Myocyte (in vitro differentiated cells): ENCODE measurements around the gene ARID1A. TPM values are rescaled to one million over a fixed set of nuclear protein-coding genes. Genes with fewer than 3 reads are reported as not detected.
A peak's percentile ranks its signal among the peaks of the same experiment; 100 is the strongest.

Source experiments
- DNase-seq: peaks from one replicate; pipeline ENCODE4 v3.0.0-alpha.2; 2012; ENCODE audit warnings: low read depth
- total RNA-seq: library from RNA; depleted of rRNA; stranded (reverse); fragments of >200 nt; gene quantifications from 2 replicates; pipeline ENCODE4 v1.2.3, GENCODE V29; 2014

The ARID1A gene
- total RNA-seq, 1 donor from 2014 or later = 12.0 TPM

DNA sequence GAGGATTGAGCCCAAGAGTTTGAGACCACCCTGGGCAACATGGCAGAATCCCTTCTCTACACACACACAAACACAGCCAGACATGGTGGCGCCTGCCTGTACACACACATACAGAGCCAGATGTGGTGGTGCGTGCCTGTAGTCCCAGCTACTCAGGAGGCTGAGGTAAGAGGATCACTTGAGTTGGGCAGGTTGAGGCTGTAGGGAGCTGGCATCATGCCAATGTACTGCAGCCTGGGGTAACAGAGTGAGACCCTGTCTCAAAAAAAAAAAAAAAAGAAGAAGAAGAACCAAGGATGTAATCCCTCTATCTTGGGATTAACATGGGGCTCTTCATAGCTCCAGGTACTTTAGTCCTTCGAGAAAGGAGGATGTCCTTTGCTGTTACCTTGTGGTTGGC lies 62.5 kb downstream of the ARID1A start:
- no peak for DNase-seq

DNA sequence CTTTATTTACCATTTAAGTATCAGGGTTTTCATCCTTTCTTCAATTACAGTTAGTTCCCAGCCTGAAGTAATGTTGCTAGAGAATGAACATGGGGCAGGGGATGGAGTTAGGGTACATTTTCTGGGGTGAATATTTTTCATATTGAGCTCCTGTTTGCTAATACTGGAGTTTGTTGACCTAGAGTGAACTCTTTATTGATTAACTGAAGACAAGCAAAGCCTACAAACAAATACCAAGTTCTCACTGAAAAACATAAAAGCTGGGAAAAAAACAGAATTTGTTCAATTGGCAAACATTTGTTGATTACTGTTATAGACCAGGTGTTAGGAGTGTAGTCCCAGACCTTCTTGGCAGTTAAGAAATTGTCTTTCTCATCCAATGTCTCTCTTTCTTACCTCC lies 63.7 kb downstream of the ARID1A start:
- DNase-seq = no peak

DNA sequence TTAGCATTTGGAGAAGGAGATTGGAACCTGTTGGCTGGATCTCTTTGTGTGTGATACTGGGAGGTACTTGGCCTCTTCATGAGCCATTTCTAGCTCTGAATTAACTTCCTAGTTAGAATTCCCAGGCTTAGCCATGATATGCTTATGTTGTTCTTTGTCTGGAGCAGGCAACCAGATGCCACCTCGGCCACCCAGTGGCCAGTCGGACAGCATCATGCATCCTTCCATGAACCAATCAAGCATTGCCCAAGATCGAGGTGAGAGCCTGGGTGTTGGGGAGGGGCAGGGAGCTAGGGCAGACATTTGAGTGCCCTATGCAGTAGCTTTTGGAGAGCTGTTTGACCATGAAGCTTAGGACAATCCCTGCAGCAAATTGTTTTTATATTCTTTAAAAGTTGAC lies 65.4 kb downstream of the ARID1A start:
- DNase-seq = no peak

DNA sequence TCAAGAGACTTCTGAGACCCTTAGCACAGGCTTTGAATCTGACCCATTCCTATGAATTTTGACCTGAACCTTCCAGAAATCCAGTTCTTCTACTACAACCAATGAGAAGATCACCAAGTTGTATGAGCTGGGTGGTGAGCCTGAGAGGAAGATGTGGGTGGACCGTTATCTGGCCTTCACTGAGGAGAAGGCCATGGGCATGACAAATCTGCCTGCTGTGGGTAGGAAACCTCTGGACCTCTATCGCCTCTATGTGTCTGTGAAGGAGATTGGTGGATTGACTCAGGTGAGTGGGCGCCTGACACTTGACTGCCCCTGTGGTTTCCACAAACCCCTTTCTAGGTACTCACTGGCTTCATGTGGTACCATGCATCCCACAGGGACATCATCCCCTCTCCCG lies 71.9 kb downstream of the ARID1A start:
- DNase-seq = peak; percentile 2

DNA sequence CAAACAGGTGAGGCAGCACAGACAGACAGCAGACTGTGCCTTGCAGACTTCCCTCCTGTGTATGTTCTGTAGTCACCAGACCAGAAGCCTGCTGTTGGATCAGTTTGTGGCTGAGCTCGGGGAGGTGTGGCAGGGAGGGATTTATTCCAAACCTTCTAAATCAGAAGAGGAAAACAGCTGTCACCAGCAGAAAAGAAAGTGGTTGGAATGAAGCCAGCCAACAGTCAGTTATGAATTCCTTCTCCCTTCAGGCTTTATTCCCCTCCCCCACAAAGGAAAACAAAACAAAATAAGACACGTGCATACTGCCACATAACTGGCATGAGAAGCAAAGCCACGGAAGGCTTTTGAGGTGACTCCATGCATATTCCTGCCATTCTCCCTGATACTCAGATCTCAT lies 72.9 kb downstream of the ARID1A start:
- DNase-seq = peak; percentile 99

DNA sequence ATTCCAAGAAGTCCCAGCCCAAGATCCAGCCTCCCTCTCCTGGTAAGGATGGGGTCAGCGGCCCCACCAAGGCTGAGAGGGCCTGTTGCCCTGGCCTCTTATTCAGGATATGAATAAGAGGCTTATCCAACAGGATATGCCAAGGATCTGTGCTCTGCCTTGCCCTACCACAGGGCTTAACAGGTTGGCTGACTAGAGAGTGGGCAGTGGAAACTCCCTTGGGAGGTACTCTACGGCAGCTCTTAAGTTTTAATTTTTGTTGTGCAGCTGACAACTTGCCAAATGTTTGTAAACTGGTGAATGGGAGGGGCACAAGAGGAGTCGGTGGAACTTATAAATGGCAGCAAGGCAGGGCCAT lies 75.4 kb downstream of the ARID1A start:
- DNase-seq = no peak

DNA sequence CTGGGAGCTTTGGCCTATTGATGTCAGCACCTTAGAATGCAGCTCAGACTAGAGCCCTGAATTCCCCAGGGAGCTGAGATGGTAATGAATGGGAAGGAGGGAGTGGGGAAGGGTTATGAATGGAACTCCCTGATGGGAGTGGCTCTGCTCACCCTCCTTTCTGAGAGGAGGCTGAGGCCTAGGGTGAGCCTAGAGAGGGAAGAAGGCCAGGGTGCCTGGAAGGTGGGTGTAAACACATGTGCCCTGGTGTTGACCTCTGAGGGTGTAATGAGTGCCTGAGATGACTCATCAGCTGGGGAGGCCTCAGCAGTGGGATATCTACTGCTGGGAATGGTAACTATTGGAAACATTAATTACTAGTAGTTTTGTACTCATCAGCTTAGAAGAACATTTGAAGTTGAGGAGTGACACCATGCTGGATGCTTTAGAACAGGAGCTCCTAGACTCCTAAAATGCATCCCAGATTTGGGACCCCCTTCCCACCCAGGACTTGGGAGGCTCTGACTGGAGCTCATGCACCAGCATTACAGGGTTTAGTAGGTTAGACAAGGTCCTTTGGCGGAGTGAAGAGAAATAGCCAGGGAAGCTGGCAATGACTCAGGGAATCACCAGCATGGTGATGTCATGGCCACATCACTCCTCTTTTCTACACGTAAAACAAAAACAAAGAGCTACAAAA lies 76.0 kb downstream of the ARID1A start:
- DNase-seq = peak; percentile 97

DNA sequence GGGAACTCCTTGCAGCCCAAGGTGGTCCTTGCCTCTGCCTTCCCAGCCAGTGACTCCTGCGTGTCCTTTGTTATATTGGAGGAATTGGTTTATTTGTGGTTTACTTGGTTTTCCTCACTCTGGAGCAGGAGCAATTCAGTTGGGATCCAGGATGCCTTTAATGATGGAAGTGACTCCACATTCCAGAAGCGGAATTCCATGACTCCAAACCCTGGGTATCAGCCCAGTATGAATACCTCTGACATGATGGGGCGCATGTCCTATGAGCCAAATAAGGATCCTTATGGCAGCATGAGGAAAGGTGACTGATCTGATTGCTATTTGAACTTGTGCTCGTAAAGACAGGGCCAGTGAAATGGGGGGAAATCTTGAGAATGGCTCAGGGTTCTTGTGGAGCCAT lies 76.9 kb downstream of the ARID1A start:
- peak; percentile 87 for DNase-seq

DNA sequence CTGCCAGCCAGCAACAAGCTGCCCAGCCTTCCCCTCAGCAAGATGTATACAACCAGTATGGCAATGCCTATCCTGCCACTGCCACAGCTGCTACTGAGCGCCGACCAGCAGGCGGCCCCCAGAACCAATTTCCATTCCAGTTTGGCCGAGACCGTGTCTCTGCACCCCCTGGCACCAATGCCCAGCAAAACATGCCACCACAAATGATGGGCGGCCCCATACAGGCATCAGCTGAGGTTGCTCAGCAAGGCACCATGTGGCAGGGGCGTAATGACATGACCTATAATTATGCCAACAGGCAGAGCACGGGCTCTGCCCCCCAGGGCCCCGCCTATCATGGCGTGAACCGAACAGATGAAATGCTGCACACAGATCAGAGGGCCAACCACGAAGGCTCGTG lies 78.6 kb downstream of the ARID1A start:
- DNase-seq = no peak

DNA sequence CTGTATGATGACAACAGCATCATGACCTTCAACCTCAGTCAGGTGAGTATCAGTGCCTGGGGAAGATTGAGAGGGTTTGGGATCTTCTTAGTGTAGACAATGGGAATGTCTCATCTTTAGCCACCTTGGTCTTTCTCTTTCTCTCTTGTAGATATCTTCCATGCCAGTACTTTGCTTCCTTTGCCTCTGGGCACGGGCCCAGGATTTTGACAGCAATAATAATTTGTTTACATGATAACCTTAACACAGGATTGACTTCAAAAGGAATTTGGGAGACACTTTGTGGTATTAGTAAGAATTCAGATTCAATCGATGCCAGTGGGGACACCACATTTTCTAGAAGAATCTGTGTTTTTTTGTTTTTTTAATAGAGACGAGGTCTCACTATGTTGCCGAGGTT lies 79.9 kb downstream of the ARID1A start:
- DNase-seq = no peak

DNA sequence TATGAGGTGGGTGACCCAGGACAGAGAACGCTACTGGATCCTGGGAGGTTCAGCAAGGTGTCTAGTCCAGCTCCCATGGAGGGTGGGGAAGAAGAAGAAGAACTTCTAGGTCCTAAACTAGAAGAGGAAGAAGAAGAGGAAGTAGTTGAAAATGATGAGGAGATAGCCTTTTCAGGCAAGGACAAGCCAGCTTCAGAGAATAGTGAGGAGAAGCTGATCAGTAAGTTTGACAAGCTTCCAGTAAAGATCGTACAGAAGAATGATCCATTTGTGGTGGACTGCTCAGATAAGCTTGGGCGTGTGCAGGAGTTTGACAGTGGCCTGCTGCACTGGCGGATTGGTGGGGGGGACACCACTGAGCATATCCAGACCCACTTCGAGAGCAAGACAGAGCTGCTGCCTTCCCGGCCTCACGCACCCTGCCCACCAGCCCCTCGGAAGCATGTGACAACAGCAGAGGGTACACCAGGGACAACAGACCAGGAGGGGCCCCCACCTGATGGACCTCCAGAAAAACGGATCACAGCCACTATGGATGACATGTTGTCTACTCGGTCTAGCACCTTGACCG lies 83.4 kb downstream of the ARID1A start:
- DNase-seq = no peak

DNA sequence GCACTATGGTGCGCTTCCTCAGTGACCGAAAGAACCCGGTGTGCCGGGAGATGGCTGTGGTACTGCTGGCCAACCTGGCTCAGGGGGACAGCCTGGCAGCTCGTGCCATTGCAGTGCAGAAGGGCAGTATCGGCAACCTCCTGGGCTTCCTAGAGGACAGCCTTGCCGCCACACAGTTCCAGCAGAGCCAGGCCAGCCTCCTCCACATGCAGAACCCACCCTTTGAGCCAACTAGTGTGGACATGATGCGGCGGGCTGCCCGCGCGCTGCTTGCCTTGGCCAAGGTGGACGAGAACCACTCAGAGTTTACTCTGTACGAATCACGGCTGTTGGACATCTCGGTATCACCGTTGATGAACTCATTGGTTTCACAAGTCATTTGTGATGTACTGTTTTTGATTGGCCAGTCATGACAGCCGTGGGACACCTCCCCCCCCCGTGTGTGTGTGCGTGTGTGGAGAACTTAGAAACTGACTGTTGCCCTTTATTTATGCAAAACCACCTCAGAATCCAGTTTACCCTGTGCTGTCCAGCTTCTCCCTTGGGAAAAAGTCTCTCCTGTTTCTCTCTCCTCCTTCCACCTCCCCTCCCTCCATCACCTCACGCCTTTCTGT lies 84.6 kb downstream of the ARID1A start:
- DNase-seq = no peak

DNA sequence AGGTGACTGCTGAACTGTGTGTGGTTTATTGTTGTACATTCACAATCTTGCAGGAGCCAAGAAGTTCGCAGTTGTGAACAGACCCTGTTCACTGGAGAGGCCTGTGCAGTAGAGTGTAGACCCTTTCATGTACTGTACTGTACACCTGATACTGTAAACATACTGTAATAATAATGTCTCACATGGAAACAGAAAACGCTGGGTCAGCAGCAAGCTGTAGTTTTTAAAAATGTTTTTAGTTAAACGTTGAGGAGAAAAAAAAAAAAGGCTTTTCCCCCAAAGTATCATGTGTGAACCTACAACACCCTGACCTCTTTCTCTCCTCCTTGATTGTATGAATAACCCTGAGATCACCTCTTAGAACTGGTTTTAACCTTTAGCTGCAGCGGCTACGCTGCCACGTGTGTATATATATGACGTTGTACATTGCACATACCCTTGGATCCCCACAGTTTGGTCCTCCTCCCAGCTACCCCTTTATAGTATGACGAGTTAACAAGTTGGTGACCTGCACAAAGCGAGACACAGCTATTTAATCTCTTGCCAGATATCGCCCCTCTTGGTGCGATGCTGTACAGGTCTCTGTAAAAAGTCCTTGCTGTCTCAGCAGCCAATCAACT lies 85.5 kb downstream of the ARID1A start:
- no peak for DNase-seq

DNA sequence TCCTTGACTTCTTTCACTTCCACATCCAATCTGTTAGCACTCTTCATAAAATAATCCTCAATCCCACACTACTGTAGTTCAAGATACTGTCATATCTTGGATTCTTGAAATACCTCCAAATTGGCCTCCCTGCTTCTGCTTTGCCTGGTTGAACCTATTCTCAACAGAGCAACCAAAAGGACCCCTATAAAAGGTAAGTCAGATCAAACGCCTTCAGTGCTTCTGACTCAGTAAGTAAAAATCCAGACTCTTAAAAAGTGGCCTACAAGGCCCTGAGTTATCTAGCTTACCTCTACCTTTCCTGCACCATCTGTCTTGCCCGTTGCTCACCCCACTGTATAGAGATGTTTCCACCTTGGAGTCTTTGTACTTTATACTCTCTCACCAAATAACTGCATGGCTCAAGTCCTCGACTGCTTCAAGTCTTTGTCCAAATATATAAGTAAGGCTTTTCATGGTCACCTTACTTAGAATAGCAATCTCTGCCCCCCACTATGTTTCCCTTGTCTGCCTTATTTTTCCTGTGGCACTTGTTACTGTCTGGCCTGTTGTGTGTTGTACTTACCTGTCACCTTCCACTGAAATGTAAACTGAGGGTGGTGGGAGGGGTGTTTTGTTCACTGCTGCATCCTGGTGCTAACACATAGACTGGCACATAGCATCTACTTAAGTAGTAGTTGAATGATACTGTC lies 86.9 kb downstream of the ARID1A start:
- DNase-seq = no peak

DNA sequence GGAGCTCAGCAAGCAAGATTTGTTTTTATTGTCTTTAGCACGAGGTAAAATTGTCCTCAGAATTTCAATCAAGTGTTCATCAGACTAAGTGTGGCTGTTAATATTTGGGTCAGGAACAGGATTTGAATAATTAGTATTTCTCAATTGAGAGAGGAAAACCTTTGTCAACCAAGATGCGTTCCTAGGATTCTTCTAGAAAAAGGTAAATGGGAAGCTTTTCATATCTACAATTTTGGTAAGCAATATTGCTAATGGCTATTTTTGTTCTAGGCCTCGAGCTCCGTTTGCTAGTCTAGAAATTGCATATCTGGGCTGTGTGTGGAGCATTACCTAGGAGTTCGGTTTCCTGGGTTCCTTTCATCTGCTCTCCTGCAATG lies 87.8 kb downstream of the ARID1A start:
- no peak for DNase-seq

DNA sequence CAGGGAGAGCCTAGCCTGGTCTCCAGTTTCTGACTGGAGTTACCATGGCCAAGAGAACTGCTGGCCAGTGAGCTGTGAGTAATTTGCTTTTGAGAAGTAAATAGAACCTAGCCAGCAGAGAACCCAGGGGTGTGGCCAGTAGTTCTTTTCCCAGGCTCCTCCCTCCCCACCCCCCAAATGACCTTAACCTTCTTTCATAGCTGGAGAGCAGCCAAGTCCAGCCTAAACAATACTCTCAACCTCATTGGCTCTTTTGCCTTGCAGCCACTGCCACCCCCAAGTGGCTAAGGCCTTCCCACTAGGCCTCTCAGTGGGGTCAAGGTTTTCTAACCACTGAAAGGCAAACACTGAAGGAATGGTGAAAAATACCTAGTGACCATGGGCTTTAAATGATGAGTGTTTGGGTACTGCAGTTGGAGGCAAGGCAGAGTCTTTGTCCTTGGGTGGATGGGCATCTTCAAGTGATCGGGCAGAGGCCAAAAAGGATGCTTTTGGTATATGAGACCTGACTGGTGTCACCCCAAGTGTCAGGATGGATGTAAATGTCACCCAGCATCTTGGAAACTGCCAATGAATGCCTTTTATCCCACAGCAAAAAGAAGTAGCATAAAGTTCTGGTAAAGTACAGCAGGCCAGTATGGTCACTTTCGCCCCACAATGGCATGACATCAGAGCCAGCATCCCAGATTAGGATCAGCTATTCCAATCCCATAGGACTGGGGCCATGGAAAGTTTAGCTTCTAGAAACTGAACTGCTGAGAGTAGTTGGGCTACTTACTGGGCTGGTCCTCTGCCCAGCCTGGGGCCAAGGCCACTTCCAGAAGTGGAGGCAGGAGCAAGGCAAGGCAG lies 88.4 kb downstream of the ARID1A start:
- peak; percentile 45 for DNase-seq

DNA sequence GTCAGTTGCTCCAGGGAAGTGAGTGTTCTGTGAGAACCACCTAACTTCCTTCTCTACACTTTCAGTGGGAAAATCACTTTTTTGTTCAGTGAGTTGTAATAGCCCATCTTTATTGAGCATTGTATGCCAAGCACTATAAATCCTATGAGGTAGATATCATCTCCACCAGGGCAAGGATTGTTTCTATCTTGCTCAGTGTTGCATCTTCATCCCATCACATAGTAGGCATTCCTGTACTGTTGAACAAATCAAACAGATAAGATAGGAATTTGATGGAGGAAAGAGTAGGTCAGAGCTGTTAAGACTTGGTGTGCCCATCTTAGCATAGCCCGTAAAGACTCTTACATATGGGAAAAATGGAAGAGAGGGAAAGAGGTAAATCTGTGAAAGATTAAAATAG lies 89.1 kb downstream of the ARID1A start:
- no peak for DNase-seq

DNA sequence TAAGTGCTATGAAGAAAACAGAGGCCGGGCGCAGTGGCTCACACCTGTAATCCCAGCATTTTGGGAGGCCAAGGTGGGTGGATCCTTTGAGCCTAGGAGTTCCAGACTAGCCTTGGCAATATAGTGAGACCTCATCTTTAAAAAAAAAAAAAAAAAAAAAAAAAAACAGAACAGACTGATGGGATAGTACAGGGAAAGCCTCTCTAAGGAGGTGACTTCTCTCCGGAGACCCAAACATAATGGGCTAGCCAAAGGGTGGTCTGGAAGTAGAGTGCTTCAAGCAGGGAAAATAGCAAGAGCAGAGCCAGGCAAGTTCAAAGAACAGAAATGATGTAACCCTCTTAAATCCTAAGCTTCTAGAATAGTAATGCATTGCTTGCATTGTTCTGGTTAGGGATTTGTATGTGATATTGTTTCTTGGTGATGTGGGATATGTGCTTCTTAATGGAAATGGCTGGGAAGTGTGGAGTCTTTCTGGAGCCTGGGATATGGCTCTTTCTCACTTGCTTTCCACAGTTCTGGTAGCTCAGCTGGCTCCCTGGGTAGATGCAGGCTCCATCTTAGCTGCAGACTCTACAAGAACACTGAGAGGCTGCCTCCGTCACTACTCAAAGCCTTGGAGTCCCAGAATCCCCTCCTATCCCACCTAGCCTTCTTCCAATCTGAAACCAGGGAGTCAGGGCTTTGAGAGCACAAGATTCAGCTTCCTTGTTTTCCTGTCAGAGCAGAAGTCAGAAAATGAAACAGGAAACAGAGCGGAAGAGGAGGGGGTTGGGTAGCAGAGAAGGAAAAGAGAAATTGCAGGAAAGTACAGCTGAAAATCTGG lies 90.0 kb downstream of the ARID1A start:
- peak; percentile 17 for DNase-seq

DNA sequence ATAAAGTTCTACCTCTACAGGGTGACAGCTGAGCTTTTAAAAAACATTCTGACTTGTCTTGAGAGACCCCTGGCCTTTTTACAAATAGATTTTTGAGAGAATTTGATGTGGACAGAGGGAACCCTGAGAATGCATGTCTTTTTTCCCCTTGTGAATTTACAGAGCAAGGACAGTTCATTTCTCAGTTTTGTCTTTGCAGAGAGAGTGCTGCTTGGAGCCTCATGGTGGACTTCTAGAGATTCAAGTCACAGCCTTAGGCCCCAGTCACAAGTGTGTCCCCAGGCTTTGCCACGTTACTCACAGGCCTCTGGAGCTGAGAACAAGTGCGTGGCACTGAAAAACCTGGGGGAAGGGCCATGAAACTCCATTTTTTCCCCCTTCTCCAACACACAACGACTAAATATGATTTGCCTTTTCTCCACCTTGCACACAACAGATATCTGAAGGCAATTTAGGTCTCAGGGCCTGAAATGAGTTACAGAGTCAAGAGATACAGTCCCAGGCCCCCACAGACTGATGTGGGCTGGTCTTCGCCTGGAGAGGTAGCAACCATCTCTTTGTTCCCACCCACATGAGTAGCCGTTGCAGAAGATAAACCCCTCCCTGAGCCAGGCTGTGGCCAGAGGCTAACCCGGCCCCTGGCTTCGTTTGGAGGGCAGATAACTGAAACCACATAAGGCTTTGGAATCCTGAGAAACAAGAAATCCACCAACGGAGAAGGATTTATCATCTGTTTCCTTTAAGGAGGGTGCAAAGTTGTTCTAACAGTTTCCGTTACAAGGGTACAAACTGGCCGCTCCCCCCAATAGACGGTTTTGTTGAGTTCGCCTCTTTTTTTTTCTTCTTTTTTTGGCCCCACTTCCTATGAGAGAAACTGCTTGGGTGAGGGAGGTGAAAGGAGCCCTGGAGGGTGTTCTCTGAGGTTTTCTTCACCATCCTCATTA lies 90.9 kb downstream of the ARID1A start:
- peak; percentile 85 for DNase-seq
